Esophagus squamous epithelium (tissue), 4 donors: ENCODE measurements around the gene RAB5B.

Experiments
- CTCF ChIP-seq, 6 experiments: fragments of 450-650 bp in 4 of 6; fragments of 200-600 bp in 2 of 6; sonication (generic) in 2 of 6; IDR thresholded peaks; one replicate each; pipeline ENCODE4 v1.5.1; 2016 to 2019; ENCODE audit warnings: antibody characterized with exemption in 6 of 6, mild to moderate bottlenecking in 4 of 6, moderate library complexity in 4 of 6
- POLR2A ChIP-seq, 4 donors: fragments of 450-650 bp; IDR thresholded peaks; one replicate each; pipeline ENCODE4 v1.6.1; 2017; ENCODE audit warnings: antibody characterized with exemption in 4 of 4, mild to moderate bottlenecking in 4 of 4, moderate library complexity in 3 of 4

- TF ChIP-seq CTCF (IDR thresholded peaks at IDR 0.05) (no peak), POLR2A (IDR thresholded peaks at IDR 0.05) (no peak)
Measured at GRCh38 chr12:55969356-55969755, 4.5 kb upstream of the RAB5B start.
